B cell (primary cell): ENCODE measurements around the gene CBX2. TPM values are rescaled to one million over a fixed set of nuclear protein-coding genes. Genes with fewer than 3 reads are reported as not detected.

Experiments used
- ATAC-seq: fragments of 200-7000 bp; cut with Tn5 transposase; one replicate; pipeline ENCODE4 v1.10.0; 2021; ENCODE audit warnings: low read depth, mild to moderate bottlenecking, moderate number of reproducible peaks, moderate library complexity
- CTCF ChIA-PET: fragments of 350-600 bp; sonication (Branson Sonifier 250); formaldehyde crosslinking; loops from one replicate; lab custom pipeline; 2021; ENCODE audit warnings: antibody characterized with exemption, inconsistent platforms; lab: Charles Lee
- POLR2A ChIA-PET: fragments of 350-600 bp; sonication (Branson Sonifier 250); formaldehyde crosslinking; loops from one replicate; lab custom pipeline; 2021; ENCODE audit warnings: antibody characterized with exemption; lab: Charles Lee
- DNase-seq: peaks from one replicate; pipeline ENCODE4 v3.0.0; 2013
- H2AFZ ChIP-seq: 2 replicates; pipeline ENCODE4 v1.6.1; 2012; ENCODE audit warnings: mild to moderate bottlenecking, low read depth, low read length; ENCODE audit not compliant: insufficient read depth, poor library complexity, severe bottlenecking
- H3K27ac ChIP-seq, 2 donors: 1 replicate in 1 of 2; 2 replicates in 1 of 2; pipeline ENCODE4 v1.5.1; 2012 to 2013; ENCODE audit warnings: low read length in 2 of 2, mild to moderate bottlenecking in 2 of 2, moderate library complexity in 1 of 2
- H3K27me3 ChIP-seq, 4 experiments: fragments of 200-600 bp in 1 of 4; sonication (generic) in 1 of 4; replicated peaks in 1 of 4; 1 replicate in 2 of 4; 2 replicates in 2 of 4; pipeline versions ENCODE4 v1.6.1 to v1.7.0; 2013 to 2016; ENCODE audit warnings: low read length in 3 of 4, mild to moderate bottlenecking in 2 of 4, mixed read lengths in 1 of 4, moderate library complexity in 1 of 4; ENCODE audit not compliant: insufficient read depth in 4 of 4, control insufficient read depth in 3 of 4; ENCODE audit errors: control extremely low read depth in 1 of 4
- H3K36me3 ChIP-seq, 2 experiments: replicated peaks in 1 of 2; 1 replicate in 1 of 2; 2 replicates in 1 of 2; pipeline versions ENCODE4 v1.6.1 to v1.7.1; 2013; ENCODE audit warnings: low read length in 1 of 2; ENCODE audit not compliant: insufficient read depth in 2 of 2, control insufficient read depth in 1 of 2; ENCODE audit errors: control extremely low read depth in 1 of 2, extremely low read depth in 1 of 2
- H3K4me1 ChIP-seq, 2 donors: fragments of 200-600 bp in 1 of 2; sonication (generic) in 1 of 2; 1 replicate in 1 of 2; 2 replicates in 1 of 2; pipeline versions ENCODE4 v1.5.1 to v1.6.1; 2013 to 2017; ENCODE audit warnings: low read length in 2 of 2; ENCODE audit not compliant: control insufficient read depth in 2 of 2, insufficient read depth in 2 of 2
- H3K4me2 ChIP-seq: replicated peaks from 2 replicates; pipeline ENCODE3; 2012; ENCODE audit warnings: mild to moderate bottlenecking, low read depth, low read length; ENCODE audit not compliant: poor library complexity, severe bottlenecking
- H3K4me3 ChIP-seq, 5 experiments: fragments of 200-600 bp in 1 of 5; sonication (generic) in 1 of 5; 1 replicate in 3 of 5; 2 replicates in 2 of 5; pipeline versions ENCODE4 v1.5.1 to v1.7.0; 2011 to 2016; ENCODE audit warnings: low read length in 4 of 5, mild to moderate bottlenecking in 4 of 5, low read depth in 2 of 5, control low read depth in 1 of 5, moderate library complexity in 1 of 5; ENCODE audit not compliant: insufficient read depth in 1 of 5; ENCODE audit errors: control extremely low read depth in 1 of 5, extremely low read depth in 1 of 5
- H3K79me2 ChIP-seq: fragments of 200-600 bp; sonication (generic); one replicate; pipeline ENCODE4 v1.6.0; 2016; ENCODE audit warnings: low read length; ENCODE audit not compliant: control insufficient read depth, insufficient read depth
- H3K9ac ChIP-seq: fragments of 200-600 bp; sonication (generic); 2 replicates; pipeline ENCODE4 v1.6.1; 2017; ENCODE audit warnings: mild to moderate bottlenecking, low read length, moderate library complexity
- H3K9me3 ChIP-seq, 3 donors: one replicate each; pipeline versions ENCODE4 v1.6.1 to v1.7.1; 2013; ENCODE audit warnings: low read length in 2 of 3; ENCODE audit not compliant: control insufficient read depth in 2 of 3, insufficient read depth in 1 of 3; ENCODE audit errors: control extremely low read depth in 1 of 3
- H4K20me1 ChIP-seq: 2 replicates; pipeline ENCODE4 v1.6.0; 2012; ENCODE audit warnings: mild to moderate bottlenecking, low read length; ENCODE audit not compliant: insufficient read depth, control insufficient read depth, poor library complexity, severe bottlenecking
- H3K27ac Mint-ChIP-seq: one replicate; pipeline ENCODE4 v1.8.0; 2021; ENCODE audit warnings: mixed read lengths
- H3K27me3 Mint-ChIP-seq: one replicate; pipeline ENCODE4 v1.8.0; 2021; ENCODE audit warnings: mixed read lengths
- H3K4me1 Mint-ChIP-seq: one replicate; pipeline ENCODE4 v1.8.0; 2021; ENCODE audit warnings: mixed read lengths
- H3K4me3 Mint-ChIP-seq: one replicate; pipeline ENCODE4 v1.8.0; 2021; ENCODE audit warnings: mixed read lengths
- H3K9me3 Mint-ChIP-seq: one replicate; pipeline ENCODE4 v1.8.0; 2022; ENCODE audit warnings: mixed read lengths; ENCODE audit not compliant: insufficient read depth
- EZH2 ChIP-seq: IDR thresholded peaks from 2 replicates; pipeline ENCODE4 v1.6.1; 2012; ENCODE audit warnings: borderline replicate concordance, low read depth, mild to moderate bottlenecking, moderate library complexity, low read length; ENCODE audit not compliant: insufficient read depth, poor library complexity, severe bottlenecking
- WGBS: methylation state at CpG from one replicate; pipeline ENCODE4 v1.1.5; 2013; ENCODE audit warnings: missing lambda C conversion rate; ENCODE audit not compliant: insufficient coverage; 5-methylcytosine and 5-hydroxymethylcytosine counted together
- intact Hi-C: fragments of 100-400 bp; cut with micrococcal nuclease; formaldehyde crosslinking; loops from one replicate; pipeline ENCODE4 v1.10.0; 2022
- polyA plus RNA-seq: library from polyadenylated mRNA; depleted of rRNA; stranded (reverse); fragments of >200 nt; gene quantifications from 2 replicates; pipeline ENCODE4 v1.2.3, GENCODE V29; 2012
- total RNA-seq, 2 donors: library from RNA; stranded (reverse); fragments of 120-200 nt in 1 of 2; gene quantifications; 1 replicate in 1 of 2; 2 replicates in 1 of 2; pipeline versions ENCODE4 v1.2.3 to v1.2.4, GENCODE V29; 2013 to 2022
- TF ChIP-seq, protein P1 (sequence below): fragments of 200-600 bp; IDR thresholded peaks from one replicate; pipeline ENCODE4 v1.8.0; 2022; ENCODE audit warnings: antibody characterized with exemption, mild to moderate bottlenecking

The CBX2 gene
- total and polyA plus RNA-seq, 2 donors (not counting 1 experiment from before 2014, with no cell fraction given) = 0.10 to 0.47 TPM

DNA sequence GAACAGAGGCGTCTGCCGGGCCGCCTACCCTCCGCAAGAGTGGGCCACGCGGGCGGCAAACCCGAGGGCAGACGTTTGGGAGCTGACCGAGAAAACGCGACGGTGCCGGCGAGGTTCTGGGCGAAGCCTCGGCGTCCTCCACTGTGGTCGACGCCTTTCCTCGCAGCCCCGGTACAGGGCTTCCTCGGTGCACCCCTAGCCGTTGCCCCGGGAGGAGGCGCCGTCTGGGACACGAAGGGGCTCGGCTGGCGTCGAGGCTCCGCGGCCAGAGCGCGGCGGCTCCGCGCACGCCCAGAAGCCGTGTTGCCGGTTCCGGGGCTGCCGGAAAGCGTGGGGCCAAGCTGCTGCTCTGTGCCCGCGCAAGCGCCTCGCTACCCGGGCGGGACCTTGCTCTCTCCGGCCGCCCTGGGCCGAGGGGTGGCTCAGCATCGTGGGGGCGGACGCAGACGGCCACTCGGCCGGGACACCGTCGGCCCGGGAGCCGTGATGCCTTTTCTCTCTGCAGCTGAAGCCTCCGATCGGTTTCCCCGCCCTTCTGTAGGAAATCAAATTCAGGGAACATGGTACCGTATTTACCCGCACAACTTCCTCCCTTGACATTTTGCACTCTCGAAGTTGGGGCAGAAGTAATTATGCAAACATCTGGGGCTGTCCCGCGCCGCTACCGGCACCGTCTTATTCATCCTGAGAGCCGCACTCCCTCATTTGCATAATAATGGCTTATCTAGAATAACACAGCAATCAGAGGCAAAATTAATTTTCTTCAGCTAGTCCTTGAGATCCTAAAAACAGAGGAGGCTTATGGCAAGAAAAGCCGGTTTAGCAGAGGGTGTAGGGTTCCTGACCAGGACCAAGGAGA, 26.3 kb downstream of the CBX2 start:
- DNase-seq (peak; percentile 86), ATAC-seq (peak; percentile 85)
- Mint-ChIP-seq H3K27ac (peak overlapping the region; percentile 89), H3K27me3 (peaks cover 65% of the 10 kb centered on the region), H3K4me3 (peak overlapping the region; percentile 84), H3K4me1 (peaks cover 36% of the 10 kb centered on the region), H3K9me3 (peaks cover 3% of the 10 kb centered on the region)
- Histone ChIP-seq H2AFZ (peak overlapping the region; percentile 36), H3K4me3 (peak overlapping the region in 3 of 5 experiments; percentile 31 to 42 (median 36)), H3K79me2 (no peaks in the 10 kb centered on the region), H3K36me3 (no peaks in the 10 kb centered on the region), H3K4me2 (peak overlapping the region; percentile 80), H4K20me1 (peaks cover 53% of the 10 kb centered on the region), H3K9me3 (peaks cover 0 to 99% (median 27%) of the 10 kb centered on the region in 3 donors), H3K9ac (peak overlapping the region; percentile 57), H3K4me1 (peaks cover 49 to 92% of the 10 kb centered on the region in 2 donors), H3K27me3 (peaks cover 0 to 98% (median 84%) of the 10 kb centered on the region in 4 experiments), H3K27ac (no peak overlapping the region)
- intact Hi-C loops = loop anchor here (1.0 to 2.0 kb wide), 2 partner anchors 8 to 35 kb away; partner anchors contain the start of gene CBX4
- CTCF ChIA-PET = interaction anchor here (0.5 to 3.2 kb wide), 8 partner anchors 8 to 194 kb away, joined by 3 to 13 read pairs (median 4); partner anchors contain the start of gene CBX4
- TF ChIP-seq EZH2 = no peak
- TF ChIP-seq, protein P1, sequence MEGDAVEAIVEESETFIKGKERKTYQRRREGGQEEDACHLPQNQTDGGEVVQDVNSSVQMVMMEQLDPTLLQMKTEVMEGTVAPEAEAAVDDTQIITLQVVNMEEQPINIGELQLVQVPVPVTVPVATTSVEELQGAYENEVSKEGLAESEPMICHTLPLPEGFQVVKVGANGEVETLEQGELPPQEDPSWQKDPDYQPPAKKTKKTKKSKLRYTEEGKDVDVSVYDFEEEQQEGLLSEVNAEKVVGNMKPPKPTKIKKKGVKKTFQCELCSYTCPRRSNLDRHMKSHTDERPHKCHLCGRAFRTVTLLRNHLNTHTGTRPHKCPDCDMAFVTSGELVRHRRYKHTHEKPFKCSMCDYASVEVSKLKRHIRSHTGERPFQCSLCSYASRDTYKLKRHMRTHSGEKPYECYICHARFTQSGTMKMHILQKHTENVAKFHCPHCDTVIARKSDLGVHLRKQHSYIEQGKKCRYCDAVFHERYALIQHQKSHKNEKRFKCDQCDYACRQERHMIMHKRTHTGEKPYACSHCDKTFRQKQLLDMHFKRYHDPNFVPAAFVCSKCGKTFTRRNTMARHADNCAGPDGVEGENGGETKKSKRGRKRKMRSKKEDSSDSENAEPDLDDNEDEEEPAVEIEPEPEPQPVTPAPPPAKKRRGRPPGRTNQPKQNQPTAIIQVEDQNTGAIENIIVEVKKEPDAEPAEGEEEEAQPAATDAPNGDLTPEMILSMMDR = no peak
- WGBS = 4% methylated on average over 75 of the region's 76 CpGs
- POLR2A ChIA-PET = interaction anchor here (1.2 to 1.8 kb wide), 4 partner anchors 9 to 34 kb away, joined by 4 to 6 read pairs (median 4); partner anchors contain the start of gene CBX4
